GM12878 (cell line): Measurements from ENCODE around the gene NADSYN1.

Source experiments
- BCLAF1 ChIP-seq: fragments of 450-650 bp; IDR thresholded peaks from 2 replicates; pipeline ENCODE4 v1.6.1; 2017; ENCODE audit warnings: antibody characterized with exemption, mild to moderate bottlenecking, moderate library complexity
- BMI1 ChIP-seq: fragments of 450-650 bp; IDR thresholded peaks from 2 replicates; pipeline ENCODE4 v1.6.1; 2016; ENCODE audit warnings: mild to moderate bottlenecking, moderate library complexity, borderline replicate concordance
- CTCF ChIP-seq, 3 experiments: IDR thresholded peaks in 2 of 3; conservative IDR thresholded peaks in 1 of 3; 2 replicates each; pipeline ENCODE4 v1.5.1; 2011; ENCODE audit warnings: low read depth in 3 of 3, low read length in 3 of 3, mild to moderate bottlenecking in 3 of 3, control low read depth in 2 of 3, moderate library complexity in 2 of 3, inconsistent platforms in 1 of 3, mixed read lengths in 1 of 3; ENCODE audit not compliant: control insufficient read depth in 2 of 3, insufficient read depth in 1 of 3; ENCODE audit errors: extremely low read depth in 1 of 3
- FOS ChIP-seq: IDR thresholded peaks from 3 replicates; pipeline ENCODE4 v1.6.1; 2011; ENCODE audit warnings: borderline replicate concordance; ENCODE audit not compliant: insufficient read length; ENCODE audit errors: extremely low read depth
- FOXK2 ChIP-seq: fragments of 450-650 bp; IDR thresholded peaks from 2 replicates; pipeline ENCODE4 v1.6.1; 2017; ENCODE audit warnings: mild to moderate bottlenecking, moderate library complexity
- MEF2B ChIP-seq: fragments of 450-650 bp; IDR thresholded peaks from 2 replicates; pipeline ENCODE4 v1.6.1; 2018; ENCODE audit warnings: mild to moderate bottlenecking, moderate library complexity; ENCODE audit not compliant: partially characterized antibody, poor library complexity, severe bottlenecking
- PAX8 ChIP-seq: fragments of 450-650 bp; IDR thresholded peaks from 2 replicates; pipeline ENCODE4 v1.6.1; 2017; ENCODE audit warnings: mild to moderate bottlenecking, moderate library complexity
- POLR2A ChIP-seq: IDR thresholded peaks from 2 replicates; pipeline ENCODE4 v1.6.1; 2011; ENCODE audit warnings: low read depth, mild to moderate bottlenecking, low read length
- SMC3 ChIP-seq: IDR thresholded peaks from 2 replicates; pipeline ENCODE4 v1.6.1; 2011; ENCODE audit warnings: low read length, improper control_type of control experiment, borderline replicate concordance
- SP1 ChIP-seq: IDR thresholded peaks from one replicate; pipeline ENCODE4 v1.6.1; 2011; ENCODE audit warnings: low read depth, low read length
- TAF1 ChIP-seq: IDR thresholded peaks from 2 replicates; pipeline ENCODE4 v1.6.1; 2011; ENCODE audit warnings: mild to moderate bottlenecking, low read depth, low read length, borderline replicate concordance
- TCF12 ChIP-seq: IDR thresholded peaks from 2 replicates; pipeline ENCODE4 v1.6.1; 2011; ENCODE audit warnings: low read depth, mild to moderate bottlenecking, low read length
- ZBED1 ChIP-seq: IDR thresholded peaks from 2 replicates; pipeline ENCODE4 v1.6.1; 2016; ENCODE audit warnings: borderline replicate concordance

- no peak for TF ChIP-seq FOS
- no peak for TF ChIP-seq TCF12
- TF ChIP-seq SMC3: no peak
- TF ChIP-seq CTCF (IDR thresholded peaks at IDR 0.05 in 2 of 3, conservative IDR thresholded peaks at IDR 0.05 in 1 of 3; ENCODE audit: control insufficient read depth in 2 of 3, extremely low read depth in 1 of 3, insufficient read depth in 1 of 3, low read depth in 3 of 3, low read length in 3 of 3): no peak
- no peak for TF ChIP-seq POLR2A
- TF ChIP-seq BMI1: no peak
- no peak for TF ChIP-seq TAF1
- no peak for TF ChIP-seq FOXK2
- TF ChIP-seq BCLAF1: no peak
- TF ChIP-seq PAX8: no peak
- TF ChIP-seq SP1: no peak
- no peak for TF ChIP-seq ZBED1
- TF ChIP-seq MEF2B: no peak
Measured at GRCh38 chr11:71535825-71536224, 82.8 kb downstream of the NADSYN1 start.
